HCT116 (cell line): ENCODE results near the gene CC2D1B.

ENCODE experiments used
- CTCF ChIP-seq, 3 experiments: fragments of 200-600 bp in 1 of 3; sonication (generic) in 1 of 3; IDR thresholded peaks in 2 of 3; conservative IDR thresholded peaks in 1 of 3; 2 replicates each; pipeline ENCODE4 v1.5.1; 2012 to 2017; ENCODE audit warnings: low read depth in 2 of 3, low read length in 2 of 3, antibody characterized with exemption in 1 of 3, borderline replicate concordance in 1 of 3, control low read depth in 1 of 3, mild to moderate bottlenecking in 1 of 3, mixed read lengths in 1 of 3, mixed run types in 1 of 3, moderate library complexity in 1 of 3; ENCODE audit not compliant: insufficient read depth in 1 of 3
- ELF1 ChIP-seq: IDR thresholded peaks from 2 replicates; pipeline ENCODE4 v1.6.1; 2012; ENCODE audit warnings: low read depth, borderline replicate concordance
- POLR2A ChIP-seq: IDR thresholded peaks from 2 replicates; pipeline ENCODE4 v1.7.0; 2011; ENCODE audit warnings: borderline replicate concordance; ENCODE audit not compliant: insufficient read depth, insufficient read length; ENCODE audit errors: extremely low read depth
- RAD21 ChIP-seq: IDR thresholded peaks from 2 replicates; pipeline ENCODE4 v1.6.1; 2012; ENCODE audit warnings: low read depth, mild to moderate bottlenecking

GRCh38 chr1:52343979-52344378 lies 22.0 kb downstream of the CC2D1B start:
- TF ChIP-seq ELF1 (no peak), CTCF (IDR thresholded peaks at IDR 0.05 in 2 of 3, conservative IDR thresholded peaks at IDR 0.05 in 1 of 3; ENCODE audit: borderline replicate concordance in 1 of 3, insufficient read depth in 1 of 3, low read depth in 2 of 3, low read length in 2 of 3) (no peak), POLR2A (no peak), RAD21 (no peak)
